ENCODE measurements around the gene JRKL. TPM values are rescaled to one million over a fixed set of nuclear protein-coding genes. Genes with fewer than 3 reads are reported as not detected.

The JRKL gene
- total and polyA plus RNA-seq, 2 of the 8 experiments (the other 6 are each of a cell fraction or from before 2014, with no cell fraction given), result 1.4 to 4.9 TPM

GRCh38 chr11:96389720-96390487 lies at the start of gene JRKL, which contains the start of gene CCDC82 (continued):
- TF ChIP-seq MAFK (IDR thresholded peaks at IDR 0.05; ENCODE audit: low read depth, low read length) (no peak), SIX5 (IDR thresholded peaks at IDR 0.05; ENCODE audit: low read depth, low read length) (no peak), ASH2L (IDR thresholded peaks at IDR 0.05; ENCODE audit: low read length) (peak; percentile 49), POU5F1 (IDR thresholded peaks at IDR 0.05; ENCODE audit: low read depth, low read length) (no peak), HDAC6 (IDR thresholded peaks at IDR 0.05; ENCODE audit: low read depth, low read length) (no peak), CHD7 (IDR thresholded peaks at IDR 0.05; ENCODE audit: insufficient replicate concordance, low read length) (no peak), CHD2 (IDR thresholded peaks at IDR 0.05; ENCODE audit: low read length) (no peak), SIRT6 (IDR thresholded peaks at IDR 0.05; ENCODE audit: low read length) (no peak), TEAD4 (IDR thresholded peaks at IDR 0.05; ENCODE audit: low read depth, low read length) (no peak), ATF3 (IDR thresholded peaks at IDR 0.05; ENCODE audit: insufficient read depth, low read depth, low read length) (no peak)
- TF ChIP-seq, protein P1, sequence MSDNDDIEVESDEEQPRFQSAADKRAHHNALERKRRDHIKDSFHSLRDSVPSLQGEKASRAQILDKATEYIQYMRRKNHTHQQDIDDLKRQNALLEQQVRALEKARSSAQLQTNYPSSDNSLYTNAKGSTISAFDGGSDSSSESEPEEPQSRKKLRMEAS (IDR thresholded peaks at IDR 0.05), result peak; percentile 63
